Skin epidermis (tissue), 12 donors: ENCODE measurements around the gene CDCA8.
"Not testable (repeated sequence)": the region's sequence is repeated elsewhere in the genome, so short reads cannot be mapped to it uniquely, and the experiment has no call there.

Experiments used
- H3K27ac ChIP-seq, 21 experiments: fragments of 200-600 bp; sonication (generic) in 11 of 21; one replicate each; pipeline ENCODE4 v1.5.0; 2020; ENCODE audit warnings: mild to moderate bottlenecking in 3 of 21, inconsistent platforms in 2 of 21, moderate library complexity in 2 of 21
- H3K4me3 ChIP-seq, 7 experiments: fragments of 200-600 bp; sonication (generic) in 2 of 7; one replicate each; pipeline ENCODE4 v1.5.0; 2020; ENCODE audit warnings: inconsistent platforms in 2 of 7, mild to moderate bottlenecking in 2 of 7, moderate library complexity in 1 of 7

CDCA8 gene

DNA sequence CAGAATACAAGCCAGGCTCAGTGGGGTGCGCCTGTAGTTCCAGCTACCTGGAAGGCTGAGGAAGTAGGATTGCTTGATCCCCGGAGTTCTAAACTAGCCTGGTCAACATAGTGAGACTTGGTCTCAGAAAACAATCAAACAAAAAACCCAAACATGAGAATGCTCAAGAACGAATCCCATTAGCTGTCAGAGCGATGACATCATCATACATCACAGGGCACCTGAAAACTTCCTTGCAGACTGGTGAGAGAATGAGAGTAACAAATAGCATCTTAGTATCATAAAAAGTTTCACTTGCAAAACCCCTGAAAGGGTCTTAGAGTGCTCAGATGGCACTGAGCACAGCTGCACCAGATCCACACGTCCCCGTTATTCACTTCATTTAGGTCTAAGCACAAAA lies 21.1 kb upstream of the CDCA8 start:
- Histone ChIP-seq H3K4me3 (no peak overlapping the region), H3K27ac (no peak overlapping the region)

DNA sequence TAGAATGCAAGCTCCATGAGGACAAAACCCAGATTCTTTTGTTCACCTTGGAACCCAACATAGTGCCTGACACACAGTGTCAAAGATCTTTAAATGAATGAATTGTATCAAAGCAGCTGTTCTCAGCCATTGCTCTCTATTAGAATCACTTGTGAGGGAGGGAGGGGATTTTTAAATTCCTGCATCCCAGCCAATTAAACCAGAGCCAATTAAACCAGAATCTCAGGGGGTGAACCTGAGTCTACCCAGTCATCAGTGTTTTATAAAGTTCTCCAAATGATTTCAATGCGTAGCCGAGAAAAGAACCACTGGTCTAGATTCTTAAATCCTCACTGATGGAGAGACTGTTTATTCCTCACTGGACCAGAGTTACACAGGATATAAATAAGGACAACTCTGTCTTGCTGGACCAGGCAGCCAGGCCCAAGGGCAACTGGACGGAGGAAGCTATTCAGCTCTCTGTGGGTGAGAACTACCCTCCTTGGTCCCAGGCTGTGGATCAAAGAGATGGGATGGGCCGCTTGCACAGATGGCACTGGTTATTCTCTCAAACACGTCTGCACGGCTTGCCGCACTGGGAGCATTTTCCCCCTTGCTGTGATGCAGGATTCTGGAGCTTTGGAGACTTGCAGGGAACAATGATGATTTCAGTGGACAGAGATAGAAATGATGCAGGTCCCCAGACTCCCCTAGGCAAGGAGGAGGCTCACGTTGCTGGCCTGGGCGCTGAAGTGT lies 20.0 kb upstream of the CDCA8 start:
- Histone ChIP-seq H3K27ac (no peak overlapping the region), H3K4me3 (no peak overlapping the region)

- H3K4me3 ChIP-seq, result no peak overlapping the region
- peak overlapping the region in 1 of 21 experiments; percentile 31 for H3K27ac ChIP-seq
These were observed 18.4 kb upstream of the CDCA8 start for GRCh38 chr1:37673920-37674319.

- Histone ChIP-seq H3K27ac (peak overlapping the region in 8 of 21 experiments; percentile 20 to 80 (median 51)), H3K4me3 (no peak overlapping the region)
These were observed 15.8 kb upstream of the CDCA8 start for GRCh38 chr1:37676281-37677142.

DNA sequence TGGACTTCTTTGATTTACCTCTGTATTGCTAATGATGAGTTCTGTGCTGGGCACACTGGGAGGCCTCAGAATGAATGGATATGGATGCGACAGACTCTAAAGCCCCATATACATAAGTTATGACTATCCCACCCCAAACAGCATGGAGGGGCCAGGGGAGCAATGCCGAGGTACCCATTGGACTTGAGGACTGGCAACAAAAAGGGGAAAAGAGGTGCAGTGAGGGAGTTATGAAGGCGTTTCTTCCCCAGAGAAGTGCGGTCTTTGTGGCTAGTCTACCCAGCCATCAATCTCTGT lies 15.2 kb upstream of the CDCA8 start:
- peak overlapping the region in 1 of 21 experiments; percentile 53 for H3K27ac ChIP-seq
- H3K4me3 ChIP-seq, result no peak overlapping the region

DNA sequence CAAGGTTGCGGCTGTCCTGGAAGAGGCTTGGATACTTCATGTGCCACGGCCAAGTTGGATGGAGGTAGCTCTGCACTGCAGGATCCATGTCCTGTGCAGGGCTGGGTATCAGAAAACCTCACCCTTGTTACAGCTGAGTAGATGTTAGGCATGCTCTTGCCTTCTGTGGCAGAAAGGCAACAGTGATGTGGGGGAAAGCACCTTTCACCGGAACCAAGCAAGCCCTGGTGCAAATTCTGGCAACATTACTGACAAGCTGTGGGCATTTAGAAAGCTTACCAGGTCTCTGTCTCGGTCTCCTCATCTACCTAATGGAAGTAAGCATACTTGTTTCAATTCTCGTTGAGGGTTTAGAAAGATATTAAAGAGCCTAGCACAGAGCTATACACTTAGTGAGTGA lies 14.5 kb upstream of the CDCA8 start:
- Histone ChIP-seq H3K27ac (no peak overlapping the region), H3K4me3 (no peak overlapping the region)

DNA sequence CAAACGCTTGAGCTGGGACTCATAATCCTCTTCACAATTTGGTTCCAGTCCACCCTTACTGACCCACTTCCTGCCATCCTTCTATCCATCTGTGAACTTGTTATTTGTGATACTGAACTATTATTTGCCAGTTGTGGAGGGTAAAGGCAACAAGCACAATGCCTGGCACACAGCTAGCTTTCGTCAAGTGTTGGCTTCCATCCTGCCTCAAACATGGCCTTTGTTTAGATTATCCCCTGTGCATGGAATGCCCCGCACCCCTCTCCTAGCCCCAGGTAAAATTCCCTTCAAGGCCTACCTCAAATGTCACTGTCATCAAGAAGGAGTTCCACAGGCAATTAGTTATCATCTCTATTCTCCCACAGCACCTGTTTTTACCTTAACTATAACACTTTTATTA lies 11.4 kb upstream of the CDCA8 start:
- no peak overlapping the region for H3K27ac ChIP-seq
- H3K4me3 ChIP-seq, result no peak overlapping the region

GRCh38 chr1:37682334-37682987 lies 9.9 kb upstream of the CDCA8 start:
- H3K4me3 ChIP-seq, result no peak overlapping the region
- H3K27ac ChIP-seq, result peak overlapping the region in 1 of 21 experiments; percentile 16

- not testable (repeated sequence) for H3K27ac ChIP-seq, H3K4me3 ChIP-seq
These were observed 8.1 kb upstream of the CDCA8 start for GRCh38 chr1:37684182-37684581.

- no peak overlapping the region for H3K4me3 ChIP-seq
- H3K27ac ChIP-seq, result no peak overlapping the region
These were observed 6.6 kb upstream of the CDCA8 start for GRCh38 chr1:37685722-37686121.

DNA sequence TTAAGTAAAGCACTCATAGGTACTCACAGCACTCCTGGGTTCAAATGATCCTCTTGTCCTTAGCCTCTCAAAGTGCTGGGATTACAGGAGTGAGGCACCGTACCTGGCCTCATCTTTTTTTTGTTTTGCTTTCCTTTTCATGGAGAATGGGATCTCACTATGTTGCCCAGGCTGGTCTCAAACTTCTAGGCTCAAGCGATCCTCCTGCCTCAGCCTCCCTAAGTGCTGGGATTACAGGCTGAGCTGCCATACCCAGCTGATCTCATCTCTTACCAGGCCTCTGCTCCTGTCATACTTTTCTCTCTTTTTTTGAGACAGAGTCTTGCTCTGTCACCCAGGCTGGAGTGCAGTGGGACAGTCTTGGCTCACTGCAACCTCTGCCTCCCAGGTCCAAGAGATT lies 4.6 kb upstream of the CDCA8 start:
- H3K27ac ChIP-seq, H3K4me3 ChIP-seq: not testable (repeated sequence)

DNA sequence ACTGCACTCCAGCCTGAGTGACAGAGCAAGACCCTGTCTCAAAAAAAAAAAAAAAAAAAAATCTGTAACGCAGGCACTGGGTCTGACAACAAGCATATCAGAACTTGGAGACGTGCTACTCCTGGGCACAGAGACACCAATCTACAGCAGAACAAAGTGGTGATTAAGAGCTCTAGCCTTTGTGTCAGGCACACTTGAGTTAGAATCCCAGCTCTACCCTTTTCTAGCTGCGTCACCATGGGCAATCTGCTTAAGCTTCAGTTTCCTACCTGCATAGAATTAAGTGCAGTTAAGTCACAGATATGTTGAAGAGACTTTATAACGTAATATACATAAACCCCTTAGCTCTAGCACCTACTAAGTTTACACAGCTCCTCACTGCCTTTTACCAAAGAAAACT lies 3.4 kb upstream of the CDCA8 start:
- Histone ChIP-seq H3K27ac (peak overlapping the region in 2 of 21 experiments; percentile 64 to 86), H3K4me3 (peak overlapping the region in 3 of 7 experiments; percentile 69 to 86 (median 72))

DNA sequence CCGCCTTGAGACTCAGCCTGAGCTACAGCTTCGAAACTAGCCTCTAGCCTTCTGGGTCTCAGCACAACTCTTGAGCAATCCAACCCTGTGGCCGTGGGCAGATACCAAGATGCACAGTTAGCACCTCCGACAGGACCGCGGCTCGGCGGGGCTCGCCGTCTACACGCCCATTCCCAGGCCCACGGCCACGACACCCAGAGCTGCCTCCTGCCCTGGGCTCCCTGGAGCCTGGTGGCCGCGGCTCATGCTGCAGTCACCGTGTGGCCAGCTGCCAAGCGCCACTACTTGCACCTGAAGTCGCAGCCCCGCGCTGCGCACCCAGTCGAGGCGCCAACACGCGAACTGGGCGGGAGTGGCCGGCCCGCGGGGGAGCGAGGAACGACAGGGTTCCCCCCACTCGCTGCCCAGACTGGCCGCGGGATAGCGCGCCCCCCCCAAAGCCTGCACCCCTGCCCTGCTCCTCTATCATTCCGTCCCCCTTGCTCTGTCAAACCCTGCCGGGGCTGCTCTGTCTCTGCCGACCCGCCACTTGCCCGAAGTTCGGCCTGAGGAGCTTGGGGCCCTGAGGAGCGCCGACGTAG lies 729 bp upstream of the CDCA8 start:
- peak overlapping the region in 20 of 21 experiments; percentile 45 to 91 (median 82) for H3K27ac ChIP-seq
- H3K4me3 ChIP-seq, result peak overlapping the region; percentile 69 to 86 (median 74)

- H3K27ac ChIP-seq, result peak overlapping the region in 14 of 21 experiments; percentile 11 to 89 (median 40)
- H3K4me3 ChIP-seq, result peak overlapping the region; percentile 69 to 86 (median 74)
These were observed 489 bp downstream of the CDCA8 start for GRCh38 chr1:37692834-37693175.

DNA sequence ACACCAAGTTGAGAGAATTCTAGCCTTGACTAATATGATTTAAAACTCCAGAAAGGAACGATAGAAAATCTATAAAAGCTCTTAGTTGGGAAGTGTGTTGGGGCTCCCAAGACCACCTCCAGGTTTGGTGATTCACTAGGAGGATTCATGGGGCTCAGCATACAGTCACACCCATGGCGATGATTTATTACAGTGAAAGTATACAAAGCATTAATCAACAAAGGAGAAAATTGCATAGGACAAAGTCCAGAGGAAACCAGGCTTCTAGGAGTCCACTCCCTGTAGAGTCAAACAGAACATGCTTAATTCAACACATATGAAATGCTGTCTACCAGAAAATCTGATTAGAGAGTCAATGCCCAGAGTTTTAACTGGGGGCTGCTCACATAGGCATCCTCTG lies 4.8 kb downstream of the CDCA8 start:
- no peak overlapping the region for H3K4me3 ChIP-seq

DNA sequence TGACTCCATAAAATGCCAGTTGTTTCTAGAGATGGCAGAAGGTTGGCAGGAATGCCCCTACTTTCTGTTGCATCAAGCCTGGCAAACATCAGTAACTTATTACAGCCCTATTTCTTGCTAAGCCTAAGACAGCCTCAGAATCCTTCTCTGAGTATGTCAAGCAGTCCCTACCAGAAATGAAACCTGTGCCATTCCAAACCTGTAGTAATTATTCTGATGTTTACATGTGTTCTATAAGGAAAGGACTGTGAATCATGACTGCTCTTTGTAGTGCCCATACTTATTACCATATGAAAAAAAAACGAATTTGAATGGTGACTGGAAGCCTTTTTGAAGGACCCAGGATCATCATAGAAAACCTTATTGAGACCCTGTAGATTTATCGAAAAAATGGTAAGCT lies 5.4 kb downstream of the CDCA8 start:
- H3K27ac ChIP-seq, result no peak overlapping the region

More for the DNA sequence above, 4.8 kb downstream of the CDCA8 start:
- no peak overlapping the region for H3K27ac ChIP-seq

GRCh38 chr1:37699147-37699546 lies 6.8 kb downstream of the CDCA8 start:
- Histone ChIP-seq H3K27ac (no peak overlapping the region), H3K4me3 (no peak overlapping the region)

More for the DNA sequence above, 5.4 kb downstream of the CDCA8 start:
- H3K4me3 ChIP-seq, result no peak overlapping the region

- no peak overlapping the region for H3K4me3 ChIP-seq
- no peak overlapping the region for H3K27ac ChIP-seq
These were observed 8.7 kb downstream of the CDCA8 start for GRCh38 chr1:37701051-37701450.

GRCh38 chr1:37703061-37703460 lies 10.7 kb downstream of the CDCA8 start:
- no peak overlapping the region for H3K4me3 ChIP-seq
- H3K27ac ChIP-seq, result no peak overlapping the region

DNA sequence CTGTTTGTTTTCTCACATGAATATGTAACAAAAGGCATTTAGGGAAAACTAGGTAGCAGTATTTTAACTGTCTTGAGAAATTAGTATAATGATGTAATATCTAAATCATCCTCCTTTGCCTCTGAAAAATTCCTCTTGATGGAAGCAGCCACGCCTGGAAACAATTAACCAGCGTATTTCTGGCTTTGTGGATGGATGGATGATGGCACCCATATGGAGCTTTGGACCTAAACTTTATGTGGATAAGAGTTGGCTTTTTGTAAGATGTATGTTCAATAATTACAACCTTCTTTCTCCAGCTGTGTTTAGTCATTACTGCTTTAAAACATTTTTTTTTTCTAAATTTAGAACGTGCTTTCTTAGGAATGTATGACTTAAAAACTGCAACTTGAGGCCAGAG lies 12.7 kb downstream of the CDCA8 start:
- Histone ChIP-seq H3K4me3 (no peak overlapping the region), H3K27ac (peak overlapping the region in 2 of 21 experiments; percentile 7 to 34)
